HG03520 (cell line): Measurements from ENCODE around the gene IER5L.
"Not testable (repeated sequence)": the region's sequence is repeated elsewhere in the genome, so short reads cannot be mapped to it uniquely, and the experiment has no call there.

Experiments
- ATAC-seq: cut with Tn5 transposase; IDR thresholded peaks from one replicate; pipeline ENCODE4 v1.9.1; 2021; ENCODE audit warnings: mild to moderate bottlenecking, moderate library complexity; ENCODE audit not compliant: unreplicated experiment

The IER5L gene

GRCh38 chr9:129140397-129141065 is 37.5 kb downstream of the IER5L start:
- ATAC-seq = peak; percentile 5

- peak; percentile 72 for ATAC-seq
Observed at GRCh38 chr9:129139993-129140396, 38.1 kb downstream of the IER5L start.

GRCh38 chr9:129139233-129139992 is 38.6 kb downstream of the IER5L start:
- ATAC-seq = no peak

GRCh38 chr9:129138476-129139232 is 39.4 kb downstream of the IER5L start:
- ATAC-seq = no peak

GRCh38 chr9:129138144-129138462 is 40.0 kb downstream of the IER5L start:
- ATAC-seq = no peak

GRCh38 chr9:129137292-129138143 is 40.5 kb downstream of the IER5L start:
- ATAC-seq = no peak

- no peak for ATAC-seq
Observed at GRCh38 chr9:129136446-129137035, 41.5 kb downstream of the IER5L start.

- no peak for ATAC-seq
Observed at GRCh38 chr9:129135476-129135875, 42.6 kb downstream of the IER5L start.

GRCh38 chr9:129133082-129133481 is 45.0 kb downstream of the IER5L start:
- no peak for ATAC-seq

- ATAC-seq = no peak
Observed at GRCh38 chr9:129131300-129132145, 46.5 kb downstream of the IER5L start.

- no peak for ATAC-seq
Observed at GRCh38 chr9:129130791-129131190, 47.3 kb downstream of the IER5L start.

GRCh38 chr9:129130271-129130670 is 47.8 kb downstream of the IER5L start:
- ATAC-seq = not testable (repeated sequence)

GRCh38 chr9:129128689-129129088 is 49.4 kb downstream of the IER5L start:
- ATAC-seq = no peak

GRCh38 chr9:129126749-129127618 is 51.1 kb downstream of the IER5L start:
- no peak for ATAC-seq
